GM18519 (cell line): Measurements from ENCODE around the gene INSRR.

Experiments used
- ATAC-seq: cut with Tn5 transposase; IDR thresholded peaks from one replicate; pipeline ENCODE4 v1.9.1; 2021; ENCODE audit warnings: mild to moderate bottlenecking, moderate library complexity; ENCODE audit not compliant: unreplicated experiment, low FRiP score

Gene INSRR

DNA sequence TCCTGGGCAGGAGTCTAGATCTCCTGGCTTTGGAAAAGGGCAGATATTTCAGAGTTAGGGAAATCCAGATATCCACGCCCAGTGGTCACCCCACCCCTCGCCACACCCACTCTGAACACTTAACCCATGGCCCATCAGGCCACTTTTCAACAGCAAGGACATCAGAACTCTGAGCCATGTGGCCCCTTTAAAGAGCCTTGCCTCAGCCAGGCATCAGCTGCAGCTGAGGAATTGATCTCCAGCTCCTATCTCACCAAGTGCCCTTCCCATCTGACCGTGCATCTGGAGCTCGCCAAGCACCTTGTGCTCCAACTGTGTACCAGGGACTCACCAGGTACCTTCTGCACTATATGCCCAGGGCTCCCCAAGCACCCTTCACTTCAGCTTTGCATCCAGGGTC is 22.0 kb downstream of the INSRR start:
- ATAC-seq, result no peak

DNA sequence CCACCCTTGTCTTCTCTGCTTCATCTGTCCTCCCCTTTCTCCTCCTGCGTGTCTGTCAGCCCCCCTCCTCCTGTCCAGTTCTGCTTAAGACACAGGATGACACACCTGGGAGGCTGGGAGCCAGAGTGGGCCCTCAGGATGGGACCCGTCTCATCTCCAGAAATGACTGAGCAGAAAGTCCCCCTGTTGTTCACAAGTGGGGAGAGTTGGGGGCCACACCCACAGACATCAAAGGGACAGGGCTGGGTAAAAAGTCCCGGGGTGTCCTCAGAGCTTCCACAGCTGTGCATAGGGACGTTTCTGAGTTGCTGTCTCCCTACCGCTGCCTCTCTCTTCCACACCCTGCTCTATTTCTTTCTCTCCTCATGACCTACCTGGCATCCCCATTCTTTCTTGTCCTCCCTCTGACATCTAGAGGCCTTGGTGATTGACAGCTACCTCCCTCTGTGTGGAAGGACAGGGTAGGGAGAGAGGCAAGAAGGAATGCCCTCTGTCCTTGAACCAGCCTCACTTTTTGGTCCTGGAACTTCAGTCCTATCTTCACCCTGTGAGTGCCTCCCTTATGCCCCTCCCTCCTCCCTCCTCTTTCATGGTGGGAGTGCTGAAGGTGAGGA is 22.8 kb downstream of the INSRR start:
- no peak for ATAC-seq

DNA sequence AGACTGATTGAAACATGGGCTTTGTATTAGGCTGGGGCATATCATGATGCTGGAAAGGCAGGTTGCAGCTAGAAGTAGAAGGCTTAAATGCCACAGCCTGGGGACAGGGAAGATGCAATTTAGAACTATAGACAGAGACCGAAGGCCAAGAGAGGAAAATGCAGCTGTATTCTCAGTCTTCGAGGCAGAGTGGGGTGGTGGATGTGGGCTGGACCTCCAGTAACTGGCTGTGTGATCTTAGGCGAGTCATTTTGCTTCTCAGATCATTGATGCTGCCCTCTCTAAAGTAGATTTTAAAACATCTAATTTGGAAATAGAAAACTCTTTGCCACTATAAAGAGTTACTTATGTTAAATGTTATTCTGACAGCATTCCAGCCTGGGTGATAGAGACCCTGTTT is 24.6 kb downstream of the INSRR start:
- ATAC-seq, result no peak

DNA sequence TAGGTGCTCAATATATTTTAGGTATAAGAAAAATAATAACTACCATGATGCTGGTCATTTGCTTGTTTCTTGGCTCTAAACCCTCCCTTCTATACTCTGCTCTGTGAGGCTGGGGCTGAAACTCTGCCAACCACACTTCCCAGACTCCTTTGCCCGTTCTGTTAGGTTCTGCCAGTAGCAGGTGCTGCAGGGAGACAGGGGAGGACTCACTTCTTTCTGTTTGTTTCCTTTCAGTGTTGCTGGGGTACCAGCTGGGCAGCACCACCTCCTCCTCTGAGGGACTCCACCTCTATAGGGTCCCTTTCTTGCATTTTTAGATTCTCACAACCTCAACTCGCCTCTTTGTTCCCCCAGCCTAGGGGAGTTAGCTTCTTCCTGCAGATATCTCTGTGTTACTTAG is 25.3 kb downstream of the INSRR start:
- no peak for ATAC-seq

DNA sequence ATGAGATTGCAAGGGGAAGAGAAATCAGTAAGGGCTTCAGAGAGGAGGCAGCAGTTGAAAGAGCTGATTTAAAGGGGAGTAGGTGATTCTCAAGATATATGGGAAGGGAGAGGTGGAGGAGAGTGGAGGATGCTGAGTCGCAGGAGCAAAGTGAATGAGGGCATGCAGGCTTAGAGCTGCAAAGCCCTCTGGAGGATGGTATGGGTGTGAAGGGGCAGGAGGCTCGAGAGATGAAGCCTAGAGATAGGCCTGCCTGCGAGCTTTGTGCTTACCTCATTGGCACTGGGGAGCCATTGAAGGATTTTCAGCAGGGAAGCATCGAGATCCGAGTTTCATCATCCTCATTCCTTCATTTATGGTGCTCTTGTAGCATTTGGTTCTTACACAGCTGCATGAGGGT is 26.5 kb downstream of the INSRR start:
- ATAC-seq, result no peak

DNA sequence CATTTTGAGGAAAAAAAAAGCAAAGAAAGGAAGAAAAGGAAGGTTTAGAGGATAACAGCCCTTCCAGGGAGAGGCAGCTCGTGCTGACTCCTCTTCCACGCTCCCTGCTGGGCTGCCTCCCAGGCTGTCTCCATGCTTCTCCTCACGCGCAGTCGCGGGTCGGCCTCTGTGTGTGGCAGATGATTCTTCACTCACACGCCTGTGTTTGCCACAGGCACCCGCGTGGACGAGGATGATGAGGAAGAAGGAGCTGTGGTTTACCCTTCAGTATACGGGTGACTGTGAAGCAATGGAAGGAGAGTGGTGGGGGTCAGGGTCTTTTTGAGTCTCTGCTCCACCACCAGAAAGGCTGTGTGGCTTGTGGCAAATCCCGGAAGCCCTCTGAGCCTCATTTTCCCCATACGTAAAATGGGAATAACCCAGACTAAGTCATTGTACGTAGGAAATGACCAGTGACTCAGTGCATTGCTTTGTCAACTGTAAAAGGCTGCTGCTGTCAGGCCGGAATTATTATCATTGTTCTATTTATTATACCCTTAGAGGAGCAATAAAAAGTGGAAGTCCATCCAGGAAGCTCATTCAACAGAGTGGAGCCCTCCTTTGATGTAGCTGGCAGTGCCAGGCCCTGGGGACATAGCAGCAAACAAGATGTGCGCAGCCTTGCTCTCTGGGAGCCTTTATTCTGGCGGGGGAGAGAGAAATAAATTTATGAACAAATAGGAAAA is 30.4 kb downstream of the INSRR start:
- ATAC-seq, result no peak

DNA sequence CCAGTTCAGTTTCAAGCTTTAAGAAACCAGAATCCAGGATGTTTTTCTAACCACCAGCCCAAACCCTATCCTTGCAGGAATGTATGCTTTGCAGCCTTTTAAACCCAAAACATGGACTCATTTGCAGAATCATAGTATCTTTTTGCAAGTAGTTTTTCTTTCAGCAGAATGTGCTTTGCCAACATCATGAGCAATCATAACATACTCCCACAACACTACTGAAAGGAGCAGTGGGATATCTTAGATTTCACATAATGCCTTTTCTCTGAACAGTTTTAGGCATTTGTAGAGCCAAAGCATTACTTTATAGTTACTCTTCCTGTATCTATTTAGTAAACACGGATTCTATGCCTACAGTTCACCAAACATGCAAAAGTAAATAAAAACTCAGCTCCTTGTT is 32.3 kb downstream of the INSRR start:
- ATAC-seq, result no peak

DNA sequence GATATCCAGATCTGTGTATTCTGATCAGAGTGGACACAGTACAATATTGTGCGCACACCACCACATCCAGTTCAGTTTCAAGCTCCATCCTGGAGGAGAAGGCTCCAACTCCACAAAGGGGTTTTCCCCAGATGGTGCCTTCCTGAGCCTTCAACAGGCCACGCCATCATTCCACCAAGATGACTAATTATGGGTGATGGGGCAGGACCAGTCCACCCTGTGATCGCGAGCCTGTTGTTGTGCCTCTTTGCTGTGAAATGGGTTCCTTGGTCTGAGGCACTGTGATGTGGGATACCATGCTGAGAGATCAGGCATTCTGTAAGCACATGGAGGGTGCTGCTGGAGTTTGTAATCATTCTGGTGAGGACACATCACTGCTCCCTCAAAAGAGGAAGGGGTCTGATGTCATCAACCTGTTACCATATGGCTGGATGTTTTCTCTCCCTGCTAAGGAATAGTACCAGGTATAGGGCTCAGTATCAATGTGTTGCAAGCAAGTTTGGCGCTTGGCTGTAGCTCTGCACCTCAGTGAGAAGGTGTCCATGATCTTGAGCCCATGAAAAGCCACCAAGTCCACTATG is 35.6 kb downstream of the INSRR start:
- ATAC-seq, result no peak

DNA sequence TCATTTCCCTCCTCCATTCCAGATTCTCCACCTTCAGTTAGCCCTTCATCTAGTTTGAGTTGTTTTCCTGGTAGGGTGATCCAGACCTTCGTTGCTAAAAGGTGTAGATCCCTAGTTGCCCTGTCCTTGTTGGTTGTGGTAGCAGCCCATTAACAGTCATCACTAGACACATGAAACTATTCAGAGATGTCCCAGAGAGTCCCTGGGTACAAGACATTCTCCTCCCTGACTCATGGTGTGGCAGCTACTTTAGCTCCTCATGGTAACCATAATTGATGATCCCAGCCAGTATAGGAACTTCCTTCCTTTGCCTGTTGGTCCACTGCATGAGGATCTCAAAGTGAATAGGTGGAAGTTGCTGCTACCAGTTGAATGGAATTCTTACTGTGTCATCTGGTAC is 36.2 kb downstream of the INSRR start:
- no peak for ATAC-seq

DNA sequence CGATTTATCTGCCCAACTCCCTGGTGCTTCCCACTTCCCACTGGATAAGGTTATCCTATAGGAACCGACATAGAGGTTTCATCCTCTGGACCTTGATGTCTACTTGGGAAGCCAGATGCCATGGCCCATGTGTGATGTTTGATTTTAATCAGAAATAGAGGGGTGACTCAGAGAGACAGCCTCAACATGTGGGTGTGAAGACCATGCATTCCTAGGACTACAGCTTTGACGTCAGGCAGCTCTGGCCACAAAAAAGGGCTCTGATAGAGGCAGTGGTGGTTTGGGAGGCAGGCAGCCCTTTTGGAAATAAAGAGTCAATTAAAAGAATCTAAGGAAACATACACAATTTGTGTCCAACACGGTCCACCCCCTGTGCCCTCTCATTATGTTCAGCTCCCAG is 37.1 kb downstream of the INSRR start:
- no peak for ATAC-seq

DNA sequence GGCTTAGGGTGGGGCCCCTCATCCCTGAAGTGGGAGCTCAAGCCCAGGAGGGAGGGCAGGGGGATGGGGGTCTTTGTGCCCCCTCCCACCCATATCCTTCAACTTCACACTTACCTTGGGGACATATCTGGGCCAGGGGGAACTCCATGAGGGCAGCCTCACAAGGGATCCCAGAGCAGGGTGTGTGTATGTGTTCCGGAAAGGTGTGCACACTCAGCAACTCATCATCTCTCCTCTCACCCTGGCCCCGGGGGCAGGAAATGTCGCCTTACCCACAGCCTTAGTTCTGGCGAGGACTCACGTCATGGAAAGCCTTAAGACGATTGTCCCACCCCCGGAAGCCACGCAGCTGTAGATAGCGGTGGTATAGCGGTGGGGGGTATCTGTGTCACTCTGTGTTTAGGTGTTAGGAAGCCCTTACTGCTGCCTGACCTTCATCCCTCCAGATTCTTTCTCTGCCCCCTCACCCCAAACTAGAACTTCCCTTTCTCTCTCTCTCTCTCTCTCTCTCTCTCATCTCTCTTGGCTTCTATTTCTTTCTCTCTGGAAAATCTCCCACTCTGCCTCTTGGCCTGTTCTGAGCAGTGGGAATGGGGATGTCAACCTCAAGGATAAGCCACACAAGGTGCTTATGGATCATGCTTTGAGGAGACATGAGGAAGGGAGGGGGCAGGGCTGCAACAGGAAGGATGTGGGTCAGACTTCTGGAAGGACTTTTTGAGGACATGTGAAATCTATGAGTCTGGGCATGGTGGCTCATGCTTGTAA is 42.2 kb downstream of the INSRR start, which contains the start of gene SH2D2A:
TSS of gene SH2D2A (minus strand) at position 288 of the 768 bp plus-strand sequence. CDS start at position 148, 140 bp downstream.
- peak; percentile 64 for ATAC-seq

DNA sequence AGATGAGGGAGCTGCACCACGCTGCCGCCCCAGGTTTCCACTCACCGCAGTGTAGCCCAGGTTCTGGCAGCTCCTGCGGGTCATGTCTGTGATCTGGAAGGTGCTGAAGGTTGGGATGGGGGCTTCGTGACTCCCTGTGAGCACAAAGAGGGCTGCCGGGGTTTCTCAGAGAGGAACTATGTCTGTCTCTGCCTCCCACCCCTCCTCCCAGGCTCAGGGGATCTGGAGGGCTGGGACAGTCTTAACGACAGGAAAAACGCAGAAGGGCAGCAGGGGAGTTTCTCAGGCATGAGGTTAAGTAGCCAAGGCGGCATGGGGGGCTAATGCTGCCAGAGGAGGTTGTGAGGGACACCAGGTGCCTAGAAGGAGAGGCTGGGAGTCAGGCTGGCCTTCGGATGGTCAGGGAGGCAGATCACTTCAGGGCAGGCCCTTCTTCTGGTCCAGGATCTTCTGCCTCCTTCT is 42.9 kb downstream of the INSRR start:
- no peak for ATAC-seq

DNA sequence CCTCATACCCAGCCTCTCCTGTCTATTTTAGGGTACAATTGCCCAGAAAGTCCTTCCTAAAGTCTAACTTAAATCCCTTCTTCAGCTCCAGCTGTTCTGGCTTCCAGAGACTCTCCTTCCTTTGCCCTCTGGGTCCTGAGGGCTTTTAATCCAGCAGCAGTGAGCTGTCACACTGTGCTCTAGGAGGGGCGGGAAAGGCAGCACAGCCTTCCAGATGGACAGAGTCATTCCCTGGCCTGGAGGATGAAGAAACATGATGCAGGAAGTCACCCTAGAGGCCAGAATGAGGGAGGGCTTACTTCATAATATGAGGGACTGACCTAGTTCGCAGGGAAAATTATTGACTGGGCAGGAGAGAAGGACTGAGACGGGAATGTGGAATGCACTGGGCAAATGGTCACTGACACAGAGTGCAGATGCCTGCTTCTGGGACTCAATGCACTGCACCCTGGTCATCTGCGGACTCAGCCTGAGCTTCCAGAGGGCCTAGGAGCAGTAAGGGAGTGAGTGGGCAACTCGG is 43.5 kb downstream of the INSRR start:
- ATAC-seq, result no peak

DNA sequence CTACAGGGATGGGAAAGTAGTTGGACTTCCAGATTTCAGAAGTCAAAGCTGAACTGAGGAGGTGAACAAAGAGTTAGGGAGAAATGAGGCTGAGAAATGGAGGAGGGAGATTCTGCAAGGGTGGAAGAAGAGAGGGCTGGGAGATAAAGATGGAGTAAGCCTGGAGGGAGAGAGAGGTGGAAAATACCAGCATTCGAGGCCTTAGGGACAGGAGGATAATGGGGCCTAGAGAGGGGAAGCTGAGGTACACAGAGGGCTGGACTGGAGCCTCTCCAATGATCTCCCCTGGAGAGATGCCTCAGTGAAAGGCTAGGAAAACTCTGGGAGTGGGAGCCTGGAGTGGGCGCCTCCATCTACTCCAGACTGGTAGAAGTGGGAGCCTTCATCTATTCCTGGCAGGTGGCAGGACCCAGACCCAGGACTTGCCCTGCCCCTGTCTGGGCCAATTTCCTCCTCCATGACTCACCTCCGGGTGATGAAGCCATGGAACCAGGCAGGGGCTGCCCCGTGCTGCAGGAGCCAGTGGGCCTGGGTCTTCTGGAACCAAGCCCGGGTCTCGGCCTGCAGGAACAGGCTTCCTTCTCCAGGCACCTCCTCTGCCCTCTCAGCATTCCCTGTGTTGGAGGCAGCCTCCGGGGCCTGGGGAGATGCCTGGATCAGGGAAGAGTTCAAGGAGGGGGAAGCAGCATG is 44.2 kb downstream of the INSRR start:
- no peak for ATAC-seq

DNA sequence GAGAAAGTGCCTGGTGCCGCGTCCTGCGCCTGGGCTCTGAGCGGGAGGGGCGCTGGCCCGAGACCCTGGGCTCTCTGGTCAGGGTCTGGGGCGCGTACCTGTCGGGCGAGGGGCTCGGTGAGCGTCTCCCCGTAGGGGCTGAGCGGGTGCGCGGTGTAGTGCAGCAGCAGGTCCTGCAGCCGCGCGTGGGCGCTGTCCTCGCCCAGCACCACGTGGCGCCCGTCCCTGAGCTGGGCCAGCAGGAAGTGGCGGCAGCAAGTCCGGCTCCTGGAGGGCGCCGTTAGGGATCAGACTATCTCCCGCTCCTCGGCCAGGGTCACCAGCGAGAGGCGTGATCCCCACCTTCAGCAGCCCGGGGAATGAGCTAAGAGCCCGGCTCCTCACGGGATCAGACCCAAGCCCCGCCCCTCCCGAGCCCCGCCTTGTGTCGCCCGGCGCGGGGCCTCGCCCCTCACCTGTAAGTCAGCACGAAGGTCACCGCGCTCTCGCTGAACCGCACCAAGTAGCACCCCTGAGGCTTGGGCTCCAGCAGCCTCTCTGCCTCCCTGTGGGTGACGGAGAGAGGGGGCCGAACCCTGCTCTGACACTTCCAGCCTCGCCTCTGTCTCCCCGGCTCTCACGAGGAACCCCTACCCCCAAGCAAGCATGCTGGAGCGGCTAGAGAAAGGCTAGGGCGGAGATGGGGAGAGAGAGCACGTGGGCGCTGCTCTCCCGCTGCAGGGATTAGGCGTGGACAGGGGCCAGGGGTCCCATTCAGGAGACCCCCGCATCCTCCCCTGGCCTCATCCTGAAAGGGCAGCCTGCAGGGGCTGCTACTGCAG is 45.0 kb downstream of the INSRR start:
- ATAC-seq, result no peak

DNA sequence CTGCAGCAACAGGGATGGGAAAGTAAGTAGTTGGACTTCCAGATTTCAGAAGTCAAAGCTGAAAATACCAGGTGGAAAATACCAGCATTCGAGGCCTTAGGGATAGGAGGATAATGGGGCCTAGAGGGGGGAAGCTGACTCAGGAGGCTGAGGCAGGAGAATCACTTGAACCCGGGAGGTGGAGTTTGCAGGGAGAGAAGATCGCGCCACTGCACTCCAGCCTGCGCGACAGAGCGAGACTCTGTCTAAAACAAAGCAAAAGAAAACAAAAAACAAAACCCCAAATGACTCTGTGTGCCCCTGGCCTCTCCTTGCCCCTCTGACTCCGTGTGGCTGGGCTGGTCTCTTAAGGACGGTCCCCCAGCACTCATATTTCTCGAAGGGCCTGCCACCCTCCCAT is 45.6 kb downstream of the INSRR start:
- no peak for ATAC-seq

DNA sequence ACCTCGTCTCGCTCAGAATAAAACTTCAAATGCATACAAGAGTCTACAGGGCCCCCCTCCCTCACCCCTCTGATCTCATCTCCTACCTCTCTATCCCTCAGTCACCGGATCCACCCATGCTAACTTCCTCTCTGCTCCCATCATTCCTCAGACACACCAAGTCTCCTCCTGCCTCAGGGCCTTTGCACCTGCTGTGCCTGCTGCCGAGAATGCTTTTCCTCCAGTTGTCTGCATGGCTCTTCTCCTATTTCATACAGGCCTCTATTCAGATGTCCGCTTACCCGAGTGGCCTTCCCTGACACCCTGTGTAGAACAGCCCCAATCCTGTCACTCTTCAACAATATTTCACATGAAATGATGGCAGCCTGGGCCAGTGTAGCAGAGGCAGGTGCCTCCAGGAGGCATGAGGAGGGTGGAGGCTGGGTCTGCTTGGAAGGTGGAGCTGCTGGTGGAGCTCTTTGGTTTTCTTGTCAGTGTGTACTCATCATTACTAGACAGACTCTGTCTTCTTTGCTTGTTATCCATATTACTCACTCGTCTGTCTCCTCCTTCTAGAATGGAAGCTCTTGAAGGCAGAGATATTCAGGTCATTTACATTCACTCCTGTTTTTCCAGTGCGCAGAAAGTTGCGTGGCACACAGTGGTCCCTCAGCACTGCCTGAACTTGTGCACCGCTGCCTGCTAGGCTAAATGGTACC is 46.5 kb downstream of the INSRR start:
- no peak for ATAC-seq

DNA sequence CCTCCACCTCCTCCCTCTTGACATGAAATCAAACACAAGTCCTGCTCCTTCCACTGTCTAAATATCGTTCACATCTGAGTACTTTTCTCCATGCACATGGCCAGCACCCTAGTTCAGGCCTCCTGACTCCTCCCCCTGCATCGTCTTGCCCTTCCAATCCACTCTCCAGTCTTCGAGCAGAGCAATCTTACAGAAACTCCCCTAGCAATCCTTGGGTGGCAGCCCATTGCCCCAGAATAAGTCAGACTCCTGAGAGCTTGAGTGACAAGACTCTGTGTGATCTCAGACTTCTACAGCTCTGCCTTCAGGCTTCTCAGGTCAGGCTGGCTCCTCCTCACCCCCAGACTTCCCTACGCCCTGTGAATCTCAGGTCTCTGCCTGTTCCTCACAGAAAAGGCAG is 47.7 kb downstream of the INSRR start:
- no peak for ATAC-seq
